Prostate gland (tissue), 2 donors: ENCODE results near the gene HMG20B. TPM values are rescaled to one million over a fixed set of nuclear protein-coding genes. Genes with fewer than 3 reads are reported as not detected.

Source experiments
- DNase-seq: peaks from one replicate; pipeline ENCODE4 v3.0.0-alpha.2; 2019; ENCODE audit warnings: low spot score
- H3K27ac ChIP-seq, 2 donors: fragments of 200-600 bp; sonication (generic); 2 replicates each; pipeline ENCODE4 v1.5.1; 2017 to 2019
- H3K27me3 ChIP-seq: fragments of 200-600 bp; sonication (generic); replicated peaks from 2 replicates; pipeline ENCODE4 v1.5.1; 2019; ENCODE audit not compliant: insufficient read depth
- H3K36me3 ChIP-seq, 2 donors: fragments of 200-600 bp; sonication (generic); 1 replicate in 1 of 2; 2 replicates in 1 of 2; pipeline versions ENCODE4 v1.5.1 to v1.8.1; 2017 to 2019
- H3K4me1 ChIP-seq: fragments of 200-600 bp; sonication (generic); replicated peaks from 2 replicates; pipeline ENCODE4 v1.5.1; 2019
- H3K4me3 ChIP-seq, 2 donors: fragments of 200-600 bp; sonication (generic); 2 replicates each; pipeline ENCODE4 v1.5.1; 2017 to 2019
- H3K9me3 ChIP-seq: fragments of 200-600 bp; sonication (generic); 2 replicates; pipeline ENCODE4 v1.5.1; 2017
- CTCF ChIP-seq, 4 experiments: fragments of 200-600 bp in 2 of 4; fragments of 450-650 bp in 2 of 4; sonication (generic) in 2 of 4; IDR thresholded peaks; 1 replicate in 3 of 4; 2 replicates in 1 of 4; pipeline ENCODE4 v1.5.1; 2016 to 2019; ENCODE audit warnings: antibody characterized with exemption in 4 of 4, mild to moderate bottlenecking in 2 of 4, moderate library complexity in 2 of 4
- POLR2A ChIP-seq: fragments of 450-650 bp; IDR thresholded peaks from one replicate; pipeline ENCODE4 v1.6.1; 2016; ENCODE audit warnings: antibody characterized with exemption, mild to moderate bottlenecking
- POLR2AphosphoS5 ChIP-seq: sonication (generic); formaldehyde crosslinking; IDR thresholded peaks from one replicate; pipeline ENCODE4 v1.6.1; 2017; ENCODE audit warnings: antibody characterized with exemption
- WGBS: methylation state at CpG from one replicate; pipeline ENCODE4 v1.1.5; 2018; 5-methylcytosine and 5-hydroxymethylcytosine counted together
- intact Hi-C: fragments of 100-400 bp; cut with DNase I; formaldehyde crosslinking; loops from one replicate; pipeline ENCODE4 v1.14.2; 2022
- total RNA-seq, 2 donors: library from RNA; depleted of rRNA; stranded (reverse); fragments of >200 nt; gene quantifications; one replicate each; pipeline ENCODE4 v1.1.0, GENCODE V29; 2016

The HMG20B gene
- total RNA-seq, 2 donors from 2014 or later, result 184 to 369 TPM

GRCh38 chr19:3606690-3607289 lies 34.0 kb downstream of the HMG20B start, which contains the start of gene TBXA2R:
Gene TBXA2R, minus strand, starts transcription at chr19:3606875. Its CDS starts 6,241 bp downstream, at chr19:3600634.
- DNase-seq, result peak; percentile 33
- intact Hi-C loops, result no loop called here
- peak within 1 kb of the TSS; percentile 30 to 35 for H3K4me3 ChIP-seq
- H3K4me1 ChIP-seq, result peaks cover 10% of the 10 kb centered on the region
- WGBS, result 3% methylated on average over 8 of the region's 46 CpGs
- H3K27me3 ChIP-seq, result no peaks in the 10 kb centered on the region
- H3K27ac ChIP-seq, result peak within 1 kb of the TSS; percentile 46 to 51
- TF ChIP-seq CTCF (IDR thresholded peaks at IDR 0.05), result no peak
- peak; percentile 19 for TF ChIP-seq POLR2A
- TF ChIP-seq POLR2AphosphoS5, result peak; percentile 3
- H3K9me3 ChIP-seq, result no peaks in the 10 kb centered on the region
- H3K36me3 ChIP-seq, result peaks cover 0 to 7% of the 10 kb centered on the region in 2 donors

- intact Hi-C loops, result no loop called here
- no peaks in the 10 kb centered on the region for H3K27me3 ChIP-seq
- H3K36me3 ChIP-seq, result peaks cover 0 to 10% of the 10 kb centered on the region in 2 donors
- H3K9me3 ChIP-seq, result no peaks in the 10 kb centered on the region
- 39% methylated on average over 15 of the region's 22 CpGs for WGBS
- peaks cover 10% of the 10 kb centered on the region for H3K4me1 ChIP-seq
- H3K27ac ChIP-seq, result peak overlapping the region; percentile 46 to 51
- no peak for DNase-seq
- H3K4me3 ChIP-seq, result peak overlapping the region; percentile 30 to 35
- TF ChIP-seq POLR2A (no peak), CTCF (IDR thresholded peaks at IDR 0.05) (no peak), POLR2AphosphoS5 (no peak)
Observed at GRCh38 chr19:3607303-3608078, 34.7 kb downstream of the HMG20B start.

GRCh38 chr19:3608079-3608641 lies 35.4 kb downstream of the HMG20B start:
- no peak for TF ChIP-seq POLR2A
- TF ChIP-seq CTCF (IDR thresholded peaks at IDR 0.05), result no peak
- no peak for TF ChIP-seq POLR2AphosphoS5
- H3K4me1 ChIP-seq, result peaks cover 10% of the 10 kb centered on the region
- no peaks in the 10 kb centered on the region for H3K27me3 ChIP-seq
- peaks cover 0 to 10% of the 10 kb centered on the region in 2 donors for H3K36me3 ChIP-seq
- H3K9me3 ChIP-seq, result no peaks in the 10 kb centered on the region
- 75% methylated on average over 3 of the region's 3 CpGs for WGBS
- no peak overlapping the region for H3K4me3 ChIP-seq
- H3K27ac ChIP-seq, result no peak overlapping the region
- intact Hi-C loops, result no loop called here
- no peak for DNase-seq

- DNase-seq, result no peak
- H3K36me3 ChIP-seq, result peaks cover 0 to 10% of the 10 kb centered on the region in 2 donors
- no peaks in the 10 kb centered on the region for H3K9me3 ChIP-seq
- TF ChIP-seq POLR2A, result no peak
- no peak for TF ChIP-seq CTCF (IDR thresholded peaks at IDR 0.05)
- TF ChIP-seq POLR2AphosphoS5, result no peak
- no peak overlapping the region for H3K27ac ChIP-seq
- no peaks in the 10 kb centered on the region for H3K27me3 ChIP-seq
- intact Hi-C loops, result no loop called here
- WGBS, result 61% methylated on average over 20 of the region's 21 CpGs
- no peak overlapping the region for H3K4me3 ChIP-seq
- peaks cover 10% of the 10 kb centered on the region for H3K4me1 ChIP-seq
Observed at GRCh38 chr19:3608750-3609322, 36.1 kb downstream of the HMG20B start.
